HG03460 (cell line): Measurements from ENCODE around the gene G6PC1.

Source experiments
- ATAC-seq: cut with Tn5 transposase; IDR thresholded peaks from one replicate; pipeline ENCODE4 v1.9.1; 2021; ENCODE audit not compliant: unreplicated experiment

Gene G6PC1

DNA sequence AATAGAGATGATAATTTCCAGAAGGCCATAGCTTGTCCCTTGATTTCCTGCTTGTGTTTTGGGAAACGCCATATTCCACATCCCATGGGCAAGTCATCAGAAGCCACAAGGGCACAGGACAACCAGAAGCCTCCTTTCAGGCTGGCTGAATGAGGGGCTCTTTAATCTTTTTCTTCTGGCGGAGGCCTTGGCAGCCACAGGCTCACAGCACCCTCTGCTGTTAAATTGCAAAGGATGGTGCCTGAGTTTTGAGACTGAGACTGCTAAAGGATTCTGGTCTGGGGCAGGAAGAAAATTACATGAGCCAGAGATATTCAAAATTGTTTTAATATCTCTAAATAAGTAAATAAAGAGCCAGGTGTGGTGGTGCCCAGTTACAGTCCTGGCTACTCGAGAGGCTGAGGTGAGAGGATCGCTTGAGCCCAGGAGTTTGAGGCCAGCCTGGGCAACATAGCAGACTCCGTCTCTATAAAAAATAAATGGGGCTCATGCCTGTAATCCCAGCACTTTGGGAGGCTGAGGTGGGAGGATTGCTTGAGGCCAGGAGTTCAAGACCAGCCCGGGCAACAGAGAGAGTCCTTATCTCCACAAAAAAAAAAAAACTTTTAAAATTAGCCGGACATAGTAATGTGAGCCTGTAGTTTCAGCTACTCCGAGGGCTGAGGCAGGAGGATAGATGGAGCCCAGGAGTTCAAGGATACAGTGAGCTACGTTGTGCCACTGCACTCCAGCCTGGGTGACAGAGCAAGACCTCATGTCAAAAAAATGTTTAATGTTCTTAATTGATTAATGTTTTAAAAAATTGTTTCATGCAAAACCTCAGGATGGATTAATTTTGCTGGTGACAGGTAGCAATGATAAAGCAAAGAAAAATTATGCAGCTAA is 37.4 kb downstream of the G6PC1 start:
- no peak for ATAC-seq

DNA sequence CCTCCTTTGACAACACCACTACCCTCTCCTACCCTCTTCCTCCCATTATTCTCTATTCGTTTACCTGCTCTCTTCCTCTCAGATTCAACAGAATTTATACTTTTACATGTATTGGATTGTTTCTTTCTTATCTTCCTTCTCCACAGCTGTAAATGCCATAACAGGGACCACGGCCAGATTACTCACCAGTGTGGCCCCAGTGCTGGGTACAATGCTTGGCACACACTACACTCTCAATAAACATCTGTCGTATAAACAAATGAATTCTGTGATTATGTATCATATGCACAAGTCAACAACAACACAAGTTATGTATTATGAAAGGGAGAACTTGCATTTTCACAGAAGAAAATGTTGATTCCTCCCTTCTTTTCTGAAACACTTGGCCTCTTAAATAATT is 43.6 kb downstream of the G6PC1 start:
- no peak for ATAC-seq

GRCh38 chr17:42946812-42947211 is 46.2 kb downstream of the G6PC1 start:
- no peak for ATAC-seq

DNA sequence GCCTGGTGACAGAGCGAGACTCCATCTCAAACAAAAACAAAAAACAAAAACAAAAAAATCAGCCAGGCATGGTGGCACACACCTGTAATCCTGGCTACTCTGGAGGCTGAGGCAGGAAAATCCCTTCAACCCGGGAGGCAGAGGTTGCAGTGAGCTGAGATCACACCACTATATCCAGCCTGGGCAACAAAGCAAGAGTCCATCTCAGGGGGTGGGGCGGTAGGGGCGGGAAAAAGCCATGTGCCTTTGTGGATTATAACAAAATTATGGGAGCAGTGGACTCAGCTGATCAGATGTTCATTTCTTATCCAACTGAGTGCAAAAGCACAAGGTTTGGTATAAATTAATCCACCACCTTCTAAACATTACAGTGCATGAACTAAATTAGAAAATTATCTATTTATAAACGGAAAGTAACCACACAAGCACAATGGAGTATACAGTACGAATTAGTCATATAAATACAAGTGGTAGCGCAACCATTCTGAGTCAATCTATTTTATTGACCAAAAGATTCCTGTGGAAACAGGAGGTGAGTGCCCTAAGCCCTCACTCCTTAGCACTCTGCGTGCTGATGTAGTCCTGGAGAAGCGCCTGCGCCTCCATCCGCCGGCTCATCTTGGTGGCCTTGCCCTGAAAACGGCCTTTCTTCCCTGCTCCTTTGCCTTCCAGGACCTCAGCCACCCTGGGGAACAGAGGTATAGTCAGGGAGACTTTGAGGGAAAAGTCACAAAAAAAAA is 49.6 kb downstream of the G6PC1 start:
- ATAC-seq = no peak
